Heart right ventricle (tissue), 16 donors: Measurements from ENCODE around the gene NDFIP1. TPM values are rescaled to one million over a fixed set of nuclear protein-coding genes. Genes with fewer than 3 reads are reported as not detected.

Source experiments
- ATAC-seq, 8 donors: fragments of 200-7000 bp; cut with Tn5 transposase; one replicate each; pipeline ENCODE4 v1.9.1; 2020; ENCODE audit warnings: mild to moderate bottlenecking in 8 of 8, moderate library complexity in 8 of 8, moderate number of reproducible peaks in 1 of 8
- DNase-seq, 2 donors: peaks; one replicate each; pipeline ENCODE4 v3.0.0-alpha.2; 2020
- H3K27ac ChIP-seq, 10 donors: fragments of 200-600 bp; sonication (generic) in 2 of 10; one replicate each; pipeline versions ENCODE4 v1.5.0 to v1.8.0; 2020 to 2022; ENCODE audit warnings: mild to moderate bottlenecking in 3 of 10
- H3K27me3 ChIP-seq, 7 donors: fragments of 200-600 bp; one replicate each; pipeline ENCODE4 v1.8.0; 2021 to 2022; ENCODE audit warnings: mild to moderate bottlenecking in 2 of 7
- H3K36me3 ChIP-seq, 9 donors: fragments of 200-600 bp; sonication (generic) in 1 of 9; one replicate each; pipeline versions ENCODE4 v1.5.0 to v1.8.0; 2020 to 2022; ENCODE audit warnings: mild to moderate bottlenecking in 2 of 9
- H3K4me1 ChIP-seq, 9 donors: fragments of 200-600 bp; sonication (generic) in 1 of 9; one replicate each; pipeline versions ENCODE4 v1.5.0 to v1.8.0; 2020 to 2022; ENCODE audit warnings: mild to moderate bottlenecking in 4 of 9
- H3K4me3 ChIP-seq, 10 donors: fragments of 200-600 bp; sonication (generic) in 2 of 10; one replicate each; pipeline versions ENCODE4 v1.5.0 to v1.8.0; 2020 to 2022; ENCODE audit warnings: mild to moderate bottlenecking in 7 of 10, moderate library complexity in 2 of 10
- H3K9me3 ChIP-seq, 11 donors: fragments of 200-600 bp in 10 of 11; sonication (generic) in 2 of 11; one replicate each; pipeline versions ENCODE4 v1.5.0 to v1.8.0; 2013 to 2022; ENCODE audit warnings: mild to moderate bottlenecking in 2 of 11, control low read depth in 1 of 11, moderate library complexity in 1 of 11
- WGBS, 2 donors: extraction: QIAGEN DNeasy Blood & Tissue Kit; methylation state at CpG; one replicate each; pipeline ENCODE4 v1.1.7; 2013; ENCODE audit warnings: inconsistent platforms in 1 of 2; 5-methylcytosine and 5-hydroxymethylcytosine counted together
- intact Hi-C, 10 donors: fragments of 100-400 bp; cut with DNase I; formaldehyde crosslinking; loops; one replicate each; pipeline versions ENCODE4 v1.11.1 to v1.14.2; 2022
- polyA plus RNA-seq, 2 donors: library from polyadenylated mRNA; stranded (reverse); fragments of 200-250 nt; gene quantifications; one replicate each; pipeline ENCODE4 v1.2.3, GENCODE V29; 2013
- total RNA-seq, 10 donors: library from RNA; stranded (reverse); fragmentation: NEBNext Ultra II Directional in 3 of 10; extraction: Animal tissue kit (Norgen Biotek cat#: 25700) in 3 of 10; gene quantifications; one replicate each; pipeline versions ENCODE4 v1.2.1 to v1.2.4, GENCODE V29; 2021 to 2023
- TF ChIP-seq, protein P1 (sequence below), 9 donors: fragments of 200-600 bp; sonication (generic) in 2 of 9; IDR thresholded peaks; one replicate each; pipeline versions ENCODE4 v1.5.0 to v1.8.0; 2021 to 2022; ENCODE audit warnings: antibody characterized with exemption in 9 of 9, mild to moderate bottlenecking in 5 of 9, moderate library complexity in 1 of 9
- donor health status: Arrhythmogenic right ventricular cardiomyopathy.
- donor health status: ischemic (EF 13 %, LVEDD 7.1; RV severe dilation, severe dysfunction).
- donor health status: healthy with polysubstance abuse.
- donor health status: DM: no; HTN: yes; CAD: no.
- donor health status: DM: no; HTN: no; CAD: no.
- donor health status: ischemic (EF 25% LVEDD 6.9; RV normal size, moderate dysfunction).
- donor health status: ischemic (EF 25% LVEDD 5.7; RV mildly dilated, moderate dysfunction).
- donor health status: healthy.
- donor health status: DM: yes; HTN: yes; CAD: no.
- donor health status: Ischemic cardiomyopathy.
- donor health status: ischemic (EF 35%, LVEDD 5.7; RV mildly dilated, moderate dysfunction).
- donor health status: nonischemic (EF 11% LVEDD 7.7; RV severe dilation, severe dysfunction).
- donor health status: DM: yes; HTN: yes; CAD: no.
- donor health status: PGD.
- donor health status: ischemic (EF 29% LVEDD 5.4; RV normal size, mild dysfunction).
- donor health status: nonischemic (EF 23%, LVEDD 6.1; RV moderate dilation, normal function).

The NDFIP1 gene
- total and polyA plus RNA-seq, 12 donors = 25.2 to 67.4 (median 58.9) TPM

- H3K27ac ChIP-seq = no peak overlapping the region
- peaks cover 0 to 51% (median 20%) of the 10 kb centered on the region in 9 donors for H3K36me3 ChIP-seq
- ATAC-seq (no peak), DNase-seq (no peak)
- 93 to 95% methylated on average over 3 of the region's 3 CpGs for WGBS, 2 donors
- H3K4me1 ChIP-seq = peaks cover 4 to 47% (median 22%) of the 10 kb centered on the region in 9 donors
- no peaks in the 10 kb centered on the region for H3K27me3 ChIP-seq
- TF ChIP-seq, protein P1, sequence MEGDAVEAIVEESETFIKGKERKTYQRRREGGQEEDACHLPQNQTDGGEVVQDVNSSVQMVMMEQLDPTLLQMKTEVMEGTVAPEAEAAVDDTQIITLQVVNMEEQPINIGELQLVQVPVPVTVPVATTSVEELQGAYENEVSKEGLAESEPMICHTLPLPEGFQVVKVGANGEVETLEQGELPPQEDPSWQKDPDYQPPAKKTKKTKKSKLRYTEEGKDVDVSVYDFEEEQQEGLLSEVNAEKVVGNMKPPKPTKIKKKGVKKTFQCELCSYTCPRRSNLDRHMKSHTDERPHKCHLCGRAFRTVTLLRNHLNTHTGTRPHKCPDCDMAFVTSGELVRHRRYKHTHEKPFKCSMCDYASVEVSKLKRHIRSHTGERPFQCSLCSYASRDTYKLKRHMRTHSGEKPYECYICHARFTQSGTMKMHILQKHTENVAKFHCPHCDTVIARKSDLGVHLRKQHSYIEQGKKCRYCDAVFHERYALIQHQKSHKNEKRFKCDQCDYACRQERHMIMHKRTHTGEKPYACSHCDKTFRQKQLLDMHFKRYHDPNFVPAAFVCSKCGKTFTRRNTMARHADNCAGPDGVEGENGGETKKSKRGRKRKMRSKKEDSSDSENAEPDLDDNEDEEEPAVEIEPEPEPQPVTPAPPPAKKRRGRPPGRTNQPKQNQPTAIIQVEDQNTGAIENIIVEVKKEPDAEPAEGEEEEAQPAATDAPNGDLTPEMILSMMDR (IDR thresholded peaks at IDR 0.05) = no peak
- H3K9me3 ChIP-seq = no peaks in the 10 kb centered on the region
- H3K4me3 ChIP-seq = no peak overlapping the region
- intact Hi-C loops = loop anchor here in 2 of 10 donors (5.0 to 10.0 kb wide), 2 partner anchors 114 to 437 kb away; no protein-coding TSS in a partner anchor
These were observed 22.8 kb downstream of the NDFIP1 start for GRCh38 chr5:142131394-142131793.

DNA sequence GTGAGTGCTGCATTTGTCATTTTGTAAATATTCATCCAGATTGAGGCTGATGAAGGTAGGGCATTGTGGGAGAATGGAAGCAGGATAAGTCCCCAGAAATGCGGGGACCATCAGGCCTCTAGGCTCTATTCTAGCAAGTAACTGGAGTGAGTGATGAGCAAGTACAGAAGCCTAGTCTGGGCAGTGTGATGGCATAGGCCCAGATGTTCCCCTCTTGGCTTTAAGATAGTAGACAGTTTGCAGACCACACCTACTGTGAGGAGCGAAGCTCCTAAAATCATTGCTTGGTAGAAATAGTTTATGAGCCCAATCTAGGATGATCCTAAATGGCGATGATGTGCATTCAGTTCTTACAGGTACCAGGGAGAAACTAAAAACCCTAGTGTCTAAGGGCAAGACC lies 24.3 kb downstream of the NDFIP1 start:
- no peak overlapping the region for H3K27ac ChIP-seq
- 97 to 98% methylated on average over 3 of the region's 3 CpGs for WGBS, 2 donors
- intact Hi-C loops = loop anchor here in 2 of 10 donors (5.0 to 10.0 kb wide), 2 partner anchors 116 to 438 kb away; no protein-coding TSS in a partner anchor
- ATAC-seq = no peak
- peaks cover 2 to 37% (median 17%) of the 10 kb centered on the region in 9 donors for H3K4me1 ChIP-seq
- no peaks in the 10 kb centered on the region for H3K27me3 ChIP-seq
- no peak for DNase-seq
- no peak overlapping the region for H3K4me3 ChIP-seq
- TF ChIP-seq, protein P1 (IDR thresholded peaks at IDR 0.05) = no peak
- H3K9me3 ChIP-seq = no peaks in the 10 kb centered on the region
- peaks cover 0 to 66% (median 25%) of the 10 kb centered on the region in 9 donors for H3K36me3 ChIP-seq

GRCh38 chr5:142133330-142134206 lies 25.0 kb downstream of the NDFIP1 start:
- ATAC-seq (no peak), DNase-seq (no peak)
- H3K9me3 ChIP-seq = no peaks in the 10 kb centered on the region
- H3K36me3 ChIP-seq = peaks cover 0 to 72% (median 31%) of the 10 kb centered on the region in 9 donors
- WGBS, 2 donors = 83 to 90% methylated on average over 3 of the region's 3 CpGs
- TF ChIP-seq, protein P1 (IDR thresholded peaks at IDR 0.05) = no peak
- peaks cover 0 to 31% (median 11%) of the 10 kb centered on the region in 9 donors for H3K4me1 ChIP-seq
- intact Hi-C loops = loop anchor here in 2 of 10 donors (5.0 to 10.0 kb wide), 2 partner anchors 116 to 439 kb away; no protein-coding TSS in a partner anchor
- H3K27me3 ChIP-seq = no peaks in the 10 kb centered on the region
- H3K27ac ChIP-seq = peak overlapping the region in 1 of 10 donors; percentile 34
- H3K4me3 ChIP-seq = no peak overlapping the region

GRCh38 chr5:142134331-142135010 lies 25.9 kb downstream of the NDFIP1 start:
- intact Hi-C loops = loop anchor here in 3 of 10 donors (5.0 to 10.0 kb wide), 3 partner anchors 117 to 440 kb away; no protein-coding TSS in a partner anchor
- Histone ChIP-seq H3K27me3 (no peaks in the 10 kb centered on the region), H3K4me3 (no peak overlapping the region), H3K36me3 (peaks cover 0 to 81% (median 31%) of the 10 kb centered on the region in 9 donors), H3K4me1 (peaks cover 0 to 23% (median 7%) of the 10 kb centered on the region in 9 donors), H3K27ac (peak overlapping the region in 1 of 10 donors; percentile 34), H3K9me3 (no peaks in the 10 kb centered on the region)
- TF ChIP-seq, protein P1 (IDR thresholded peaks at IDR 0.05) = no peak
- no peak for DNase-seq
- WGBS, 2 donors = 68 to 77% methylated on average over 7 of the region's 7 CpGs
- no peak for ATAC-seq
